Lower leg skin (tissue), 3 donors: ENCODE results near the gene SLIT3.

Source experiments
- POLR2A ChIP-seq, 2 donors: fragments of 450-650 bp; IDR thresholded peaks; one replicate each; pipeline ENCODE4 v1.6.1; 2016 to 2017; ENCODE audit warnings: antibody characterized with exemption in 2 of 2, mild to moderate bottlenecking in 1 of 2, moderate library complexity in 1 of 2
- TF ChIP-seq, protein P1 (sequence below), 3 donors: fragments of 450-650 bp; IDR thresholded peaks; one replicate each; pipeline ENCODE4 v1.5.1; 2016; ENCODE audit warnings: antibody characterized with exemption in 3 of 3, mild to moderate bottlenecking in 3 of 3, moderate library complexity in 2 of 3

DNA sequence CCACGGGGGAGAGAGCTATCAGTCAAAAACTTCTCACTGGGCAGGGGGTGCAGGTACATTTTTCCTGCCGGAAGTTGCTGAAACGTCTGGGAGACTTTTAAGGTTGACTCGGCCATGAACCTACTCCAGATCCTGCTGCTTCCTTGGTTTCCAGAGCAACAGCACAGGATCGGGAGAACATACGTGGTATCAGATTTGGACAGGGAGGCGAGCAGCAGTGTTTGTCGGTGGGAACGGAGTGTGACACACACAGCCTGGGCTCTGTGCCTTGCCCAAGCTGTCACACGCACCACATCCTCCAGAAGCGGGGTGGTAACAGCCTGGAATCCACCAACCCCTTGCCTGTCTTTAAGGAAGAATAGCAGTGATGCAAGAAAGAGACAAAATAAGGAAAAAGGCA is 276.5 kb downstream of the SLIT3 start:
- TF ChIP-seq, protein P1, sequence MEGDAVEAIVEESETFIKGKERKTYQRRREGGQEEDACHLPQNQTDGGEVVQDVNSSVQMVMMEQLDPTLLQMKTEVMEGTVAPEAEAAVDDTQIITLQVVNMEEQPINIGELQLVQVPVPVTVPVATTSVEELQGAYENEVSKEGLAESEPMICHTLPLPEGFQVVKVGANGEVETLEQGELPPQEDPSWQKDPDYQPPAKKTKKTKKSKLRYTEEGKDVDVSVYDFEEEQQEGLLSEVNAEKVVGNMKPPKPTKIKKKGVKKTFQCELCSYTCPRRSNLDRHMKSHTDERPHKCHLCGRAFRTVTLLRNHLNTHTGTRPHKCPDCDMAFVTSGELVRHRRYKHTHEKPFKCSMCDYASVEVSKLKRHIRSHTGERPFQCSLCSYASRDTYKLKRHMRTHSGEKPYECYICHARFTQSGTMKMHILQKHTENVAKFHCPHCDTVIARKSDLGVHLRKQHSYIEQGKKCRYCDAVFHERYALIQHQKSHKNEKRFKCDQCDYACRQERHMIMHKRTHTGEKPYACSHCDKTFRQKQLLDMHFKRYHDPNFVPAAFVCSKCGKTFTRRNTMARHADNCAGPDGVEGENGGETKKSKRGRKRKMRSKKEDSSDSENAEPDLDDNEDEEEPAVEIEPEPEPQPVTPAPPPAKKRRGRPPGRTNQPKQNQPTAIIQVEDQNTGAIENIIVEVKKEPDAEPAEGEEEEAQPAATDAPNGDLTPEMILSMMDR (IDR thresholded peaks at IDR 0.05) = no peak
- no peak for TF ChIP-seq POLR2A (IDR thresholded peaks at IDR 0.05)
